Fibroblast of skin of back (primary cell): ENCODE measurements around the gene TMPRSS9.
A peak's percentile ranks its signal among the peaks of the same experiment; 100 is the strongest.
"Not testable (repeated sequence)": the region's sequence is repeated elsewhere in the genome, so short reads cannot be mapped to it uniquely, and the experiment has no call there.

Experiments used
- DNase-seq: peaks from one replicate; pipeline ENCODE4 v3.0.0-alpha.2; 2013

The TMPRSS9 gene

GRCh38 chr19:2362046-2362969 lies 2.2 kb downstream of the TMPRSS9 start:
- no peak for DNase-seq

- DNase-seq, result no peak
Observed at GRCh38 chr19:2362970-2363300, 2.9 kb downstream of the TMPRSS9 start.

DNA sequence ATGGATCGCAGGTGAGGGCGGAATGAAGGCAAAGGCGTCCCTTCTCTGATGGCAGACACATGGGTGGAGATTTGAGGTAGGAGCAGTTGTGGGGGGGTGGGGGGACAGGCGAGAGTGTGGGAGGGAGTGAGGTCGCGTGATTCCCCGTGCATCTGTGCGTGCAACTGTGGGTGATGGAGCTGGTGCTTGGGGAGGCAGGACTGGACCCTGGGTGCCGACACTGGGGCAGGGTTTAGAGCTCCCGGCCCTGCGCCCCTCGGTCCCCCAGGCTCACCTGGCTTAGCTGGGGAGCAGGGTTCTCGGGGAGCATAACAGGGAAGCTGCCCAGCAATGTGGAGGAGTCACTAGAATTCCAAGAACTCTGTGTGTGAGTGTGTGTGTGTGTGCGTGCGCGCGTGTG lies 3.4 kb downstream of the TMPRSS9 start:
- DNase-seq, result no peak

DNA sequence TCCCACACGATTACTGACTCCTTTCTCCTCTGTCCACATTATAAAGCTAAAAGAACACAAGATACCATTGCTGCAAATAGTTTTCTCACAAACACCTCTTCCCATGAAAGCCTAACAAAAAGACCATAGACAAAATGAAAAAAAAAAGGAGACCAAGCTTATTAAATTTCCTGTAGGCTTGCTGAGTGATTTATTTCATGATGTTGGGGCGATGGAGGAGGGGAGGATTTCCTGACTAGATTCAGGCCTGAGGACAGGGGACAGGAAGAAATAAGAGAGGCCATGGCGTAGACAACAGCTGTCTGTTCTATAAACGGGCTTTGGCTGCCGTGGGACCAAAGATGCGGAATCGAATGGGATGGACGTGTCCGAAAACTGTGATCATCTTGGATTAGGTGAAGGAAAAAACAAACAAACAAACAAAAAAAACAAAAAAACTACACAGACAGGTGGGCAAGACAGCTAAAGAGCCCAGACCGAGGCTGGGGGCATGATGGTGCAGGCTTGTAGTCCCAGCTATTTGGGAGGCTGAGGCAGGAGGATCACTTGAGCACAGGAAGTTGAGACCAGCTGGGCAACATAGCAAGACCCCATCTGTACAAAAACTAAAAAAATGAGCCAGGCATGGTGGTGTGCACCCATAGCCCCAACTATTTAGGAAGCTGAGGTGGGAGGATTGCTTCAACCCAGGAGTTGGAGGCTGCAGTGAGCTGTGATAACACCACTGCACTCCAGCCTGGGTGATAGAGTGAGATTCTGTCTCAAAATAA lies 5.3 kb downstream of the TMPRSS9 start:
- no peak for DNase-seq

- DNase-seq, result peak; percentile 81
Observed at GRCh38 chr19:2371656-2372055, 11.6 kb downstream of the TMPRSS9 start.

DNA sequence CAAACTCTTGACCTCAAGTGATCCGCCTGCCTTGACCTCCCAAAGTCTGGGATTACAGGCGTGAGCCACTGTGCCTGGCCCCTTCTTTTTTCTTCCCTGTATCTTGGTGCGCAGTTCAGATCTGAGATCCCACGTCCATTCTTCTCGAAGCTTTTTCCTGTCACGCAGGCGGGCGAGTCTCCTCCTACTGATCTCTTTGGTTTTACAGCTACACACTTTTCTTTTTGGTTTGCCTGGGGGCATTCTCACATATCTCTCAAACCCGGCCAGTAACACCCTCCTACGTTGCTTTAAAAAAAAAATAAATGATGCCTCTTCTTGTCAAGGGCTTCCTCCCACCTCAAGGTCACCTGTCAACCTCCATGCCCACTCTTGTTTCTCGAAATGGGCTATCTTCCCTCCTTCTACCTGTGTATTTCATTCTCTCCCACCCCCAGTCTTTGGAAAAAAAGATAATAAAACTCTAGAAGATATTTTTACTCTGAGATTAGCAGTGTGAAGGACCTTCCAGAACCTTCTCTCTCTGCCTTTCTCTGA lies 12.1 kb downstream of the TMPRSS9 start:
- DNase-seq, result no peak

- peak; percentile 18 for DNase-seq
Observed at GRCh38 chr19:2374808-2375207, 14.7 kb downstream of the TMPRSS9 start.

GRCh38 chr19:2375353-2376121 lies 15.5 kb downstream of the TMPRSS9 start:
- DNase-seq, result no peak

DNA sequence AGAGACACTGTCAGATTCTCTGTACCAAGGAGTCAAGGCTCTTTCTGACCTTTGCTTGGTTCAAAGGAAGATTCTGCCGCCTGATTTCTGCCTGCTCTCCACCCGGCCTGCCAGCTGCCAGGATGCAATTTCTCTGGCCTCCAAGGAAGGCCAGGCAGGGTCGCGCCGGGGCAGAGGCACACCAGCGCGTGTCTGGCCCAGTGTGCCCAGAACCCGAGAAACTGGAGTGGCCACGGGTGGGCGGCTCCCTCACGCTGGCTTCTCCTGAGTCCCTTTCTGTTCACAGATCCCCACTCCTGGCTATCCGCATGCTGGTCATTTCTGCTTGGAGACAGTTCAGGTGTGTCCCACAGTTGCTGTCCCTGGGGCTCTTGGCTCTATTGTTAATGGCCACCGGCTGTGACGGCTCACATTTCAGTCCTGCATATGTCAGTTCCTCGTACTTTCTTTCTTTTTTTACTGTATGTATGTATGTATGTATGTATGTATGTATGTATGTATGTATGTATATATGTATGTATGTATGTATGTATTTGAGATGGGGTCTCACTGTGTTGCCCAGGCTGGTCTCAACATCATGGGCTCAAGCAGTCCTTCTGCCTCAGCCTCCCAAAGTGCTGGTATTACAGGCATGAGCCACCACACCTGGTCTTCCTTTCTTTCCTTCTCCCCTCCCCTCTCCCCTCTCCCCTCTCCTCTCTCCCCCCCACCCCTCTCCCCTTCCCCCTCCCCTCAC lies 16.9 kb downstream of the TMPRSS9 start:
- DNase-seq, result no peak

DNA sequence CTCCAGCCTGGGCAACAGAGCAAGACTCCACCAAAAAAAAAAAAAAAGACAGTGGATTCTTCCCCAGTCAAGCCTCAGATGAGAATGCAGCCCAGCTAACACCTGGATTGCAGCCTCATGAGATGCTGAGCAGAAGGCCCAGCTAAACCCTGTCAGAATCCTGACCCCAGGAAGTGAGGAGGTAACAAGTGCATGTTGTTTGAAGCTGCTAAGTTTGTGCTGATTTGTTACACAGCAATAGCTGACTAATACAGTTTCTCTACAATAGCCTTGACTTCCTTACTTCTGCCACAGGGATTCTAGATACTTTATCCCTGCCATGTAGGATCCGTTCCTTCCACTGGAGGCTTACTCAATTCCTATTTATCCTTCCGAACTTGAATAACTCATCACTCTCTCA lies 20.5 kb downstream of the TMPRSS9 start:
- DNase-seq, result no peak

DNA sequence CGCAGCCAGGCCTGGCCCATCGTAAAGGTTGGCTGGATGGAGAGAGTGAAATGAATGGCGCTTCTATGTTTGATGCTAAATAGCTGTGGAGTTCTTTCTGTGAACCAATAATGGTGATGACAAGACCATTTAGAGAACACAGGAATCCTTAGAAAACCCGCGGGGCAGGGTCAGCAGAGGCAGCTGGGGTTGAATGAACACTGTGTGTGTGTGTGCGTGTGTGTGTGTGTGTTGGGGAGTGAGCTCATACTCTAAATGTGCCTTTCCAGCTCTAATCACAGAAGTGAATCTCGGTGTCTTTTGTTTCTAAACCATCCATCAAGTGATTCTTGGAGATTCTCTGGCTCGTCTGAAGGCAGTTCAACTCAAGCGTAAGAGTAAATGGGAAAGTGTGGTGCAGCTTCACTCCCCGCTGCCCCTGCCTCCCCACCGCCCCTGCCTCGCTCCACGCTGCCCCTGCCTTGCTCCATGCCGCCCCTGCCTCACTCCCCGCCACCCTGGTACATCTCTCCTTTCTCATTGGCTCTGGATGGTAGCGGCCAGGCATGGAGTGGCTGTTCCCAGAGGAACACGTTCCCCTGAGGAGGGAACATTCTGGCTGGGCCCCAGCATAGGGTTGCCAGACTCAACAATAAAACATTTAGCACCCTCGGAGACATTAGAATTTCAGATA lies 21.2 kb downstream of the TMPRSS9 start:
- DNase-seq, result no peak

GRCh38 chr19:2382530-2383222 lies 22.6 kb downstream of the TMPRSS9 start:
- DNase-seq, result no peak

- DNase-seq, result peak; percentile 75
Observed at GRCh38 chr19:2385053-2385721, 25.1 kb downstream of the TMPRSS9 start.

GRCh38 chr19:2387367-2388288 lies 27.6 kb downstream of the TMPRSS9 start:
- no peak for DNase-seq

GRCh38 chr19:2389594-2389993 lies 29.5 kb downstream of the TMPRSS9 start:
- DNase-seq, result no peak

GRCh38 chr19:2391118-2391725 lies 31.2 kb downstream of the TMPRSS9 start:
- DNase-seq, result peak; percentile 72

- no peak for DNase-seq
Observed at GRCh38 chr19:2392366-2392765, 32.3 kb downstream of the TMPRSS9 start.

DNA sequence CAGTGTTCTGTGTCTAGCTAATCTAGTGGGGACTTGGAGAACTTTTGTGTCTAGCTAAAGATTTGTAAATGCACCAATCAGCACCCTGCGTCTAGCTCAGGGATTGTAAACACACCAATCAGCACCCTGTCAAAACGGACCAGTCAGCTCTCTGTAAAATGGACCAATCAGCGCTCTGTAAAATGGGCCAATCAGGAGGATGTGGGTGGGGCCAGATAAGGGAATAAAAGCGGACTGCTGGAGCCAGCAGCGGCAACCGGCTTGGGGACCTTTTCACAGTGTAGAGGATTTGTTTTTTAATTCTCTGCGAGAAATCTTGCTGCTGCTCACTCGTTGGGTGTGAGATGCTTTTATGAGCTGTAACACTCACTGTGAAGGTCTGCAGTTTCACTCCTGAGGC lies 32.8 kb downstream of the TMPRSS9 start:
- DNase-seq, result not testable (repeated sequence)

- no peak for DNase-seq
Observed at GRCh38 chr19:2394054-2394441, 34.0 kb downstream of the TMPRSS9 start.
